ENCODE results near the gene LENG1. TPM values are rescaled to one million over a fixed set of nuclear protein-coding genes. Genes with fewer than 3 reads are reported as not detected.

The LENG1 gene
- polyA plus RNA-seq, 1 donor from 2014 or later = 17.0 TPM

DNA sequence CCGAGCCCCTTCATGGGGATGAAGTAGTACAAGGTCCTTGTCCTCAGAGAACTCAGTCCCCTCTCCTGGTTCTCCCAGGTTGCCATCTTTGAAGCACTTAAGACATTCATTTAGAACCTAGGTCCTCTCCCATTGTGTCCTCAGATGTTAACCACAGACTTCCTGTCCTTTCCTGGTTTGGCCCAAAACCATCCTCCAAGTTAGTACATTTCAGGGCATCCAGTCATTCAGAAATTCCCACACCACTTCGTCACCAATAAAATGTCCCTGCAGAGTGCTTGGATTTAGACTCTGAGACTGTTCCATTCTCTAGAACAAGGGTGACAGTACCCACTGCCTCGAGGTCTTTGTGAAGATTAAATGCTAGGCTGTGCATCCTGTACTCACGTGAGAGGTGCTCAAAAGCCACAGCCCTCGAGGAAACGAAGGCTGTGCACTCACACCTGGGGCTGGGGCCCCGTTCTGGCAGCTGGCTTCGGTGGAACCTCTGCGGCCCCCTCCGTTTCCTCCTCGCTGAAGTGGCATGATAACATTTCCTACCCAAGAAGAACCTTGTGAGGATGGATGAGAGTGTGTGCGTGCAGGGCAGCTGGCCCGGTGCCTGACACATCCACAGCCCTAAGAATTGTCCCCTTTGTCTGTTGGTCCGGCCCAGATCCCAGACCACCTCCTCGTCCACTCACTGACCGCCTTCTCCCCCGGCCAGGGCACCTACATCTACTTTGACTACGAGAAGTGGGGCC is 4.7 kb downstream of the LENG1 start:
- Histone ChIP-seq H3K9me3 (ENCODE audit: low read length) (no peaks in the 10 kb centered on the region), H3K27ac (ENCODE audit: low read length) (no peak overlapping the region), H3K4me2 (ENCODE audit: low read length) (no peak overlapping the region)

DNA sequence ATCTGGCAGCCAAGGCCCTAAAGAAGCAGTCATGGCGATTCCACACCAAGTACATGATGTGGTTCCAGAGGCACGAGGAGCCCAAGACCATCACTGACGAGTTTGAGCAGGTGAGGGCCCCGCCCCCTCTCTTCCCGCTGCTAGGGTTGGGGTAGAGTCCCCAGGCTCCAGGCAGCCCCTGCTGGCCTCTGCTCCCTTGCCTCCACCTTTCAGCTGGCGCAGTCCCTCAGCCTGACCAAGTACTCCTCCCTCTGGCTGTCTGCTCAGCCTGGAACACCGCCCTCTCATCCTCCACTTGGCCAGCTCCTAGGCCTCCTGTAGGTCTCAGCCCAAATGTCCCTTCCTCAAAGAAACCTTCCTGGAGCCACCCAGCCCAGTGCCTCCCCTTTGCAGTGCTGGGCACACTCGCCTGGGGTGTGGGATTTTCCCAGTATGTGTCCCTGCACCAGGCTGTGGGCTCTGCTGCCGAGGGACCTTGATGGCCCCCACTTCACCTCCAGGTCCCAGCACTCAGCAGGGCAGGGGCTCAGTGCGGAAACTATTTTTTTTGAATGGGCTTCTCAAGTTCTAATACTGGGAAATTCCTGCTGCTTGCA is 5.7 kb downstream of the LENG1 start:
- Histone ChIP-seq H2AFZ (ENCODE audit: low read depth, low read length) (no peak overlapping the region), H3K9me2 (ENCODE audit: insufficient read depth, low read length) (no peaks in the 10 kb centered on the region), H3K27ac (ENCODE audit: low read length) (no peak overlapping the region), H3K9me3 (ENCODE audit: low read length) (no peaks in the 10 kb centered on the region), H3K36me3 (ENCODE audit: insufficient read depth, low read length) (no peaks in the 10 kb centered on the region), H3K4me3 (ENCODE audit: low read length) (no peak overlapping the region), H3K79me2 (replicated peaks; ENCODE audit: insufficient read depth, low read length) (peaks cover 6% of the 10 kb centered on the region), H3K9ac (ENCODE audit: low read length) (no peak overlapping the region), H3K27me3 (ENCODE audit: insufficient read depth, low read depth, low read length) (no peaks in the 10 kb centered on the region), H3F3A (ENCODE audit: insufficient read depth, low read length, poor library complexity, severe bottlenecking) (no peaks in the 10 kb centered on the region), H4K20me1 (ENCODE audit: insufficient read depth) (no peaks in the 10 kb centered on the region), H3K4me2 (ENCODE audit: low read length) (no peak overlapping the region)
- TF ChIP-seq, protein P1, sequence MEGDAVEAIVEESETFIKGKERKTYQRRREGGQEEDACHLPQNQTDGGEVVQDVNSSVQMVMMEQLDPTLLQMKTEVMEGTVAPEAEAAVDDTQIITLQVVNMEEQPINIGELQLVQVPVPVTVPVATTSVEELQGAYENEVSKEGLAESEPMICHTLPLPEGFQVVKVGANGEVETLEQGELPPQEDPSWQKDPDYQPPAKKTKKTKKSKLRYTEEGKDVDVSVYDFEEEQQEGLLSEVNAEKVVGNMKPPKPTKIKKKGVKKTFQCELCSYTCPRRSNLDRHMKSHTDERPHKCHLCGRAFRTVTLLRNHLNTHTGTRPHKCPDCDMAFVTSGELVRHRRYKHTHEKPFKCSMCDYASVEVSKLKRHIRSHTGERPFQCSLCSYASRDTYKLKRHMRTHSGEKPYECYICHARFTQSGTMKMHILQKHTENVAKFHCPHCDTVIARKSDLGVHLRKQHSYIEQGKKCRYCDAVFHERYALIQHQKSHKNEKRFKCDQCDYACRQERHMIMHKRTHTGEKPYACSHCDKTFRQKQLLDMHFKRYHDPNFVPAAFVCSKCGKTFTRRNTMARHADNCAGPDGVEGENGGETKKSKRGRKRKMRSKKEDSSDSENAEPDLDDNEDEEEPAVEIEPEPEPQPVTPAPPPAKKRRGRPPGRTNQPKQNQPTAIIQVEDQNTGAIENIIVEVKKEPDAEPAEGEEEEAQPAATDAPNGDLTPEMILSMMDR (IDR thresholded peaks at IDR 0.05; ENCODE audit: poor library complexity, severe bottlenecking) = no peak
- TF ChIP-seq TAF1 (IDR thresholded peaks at IDR 0.05; ENCODE audit: low read depth) = no peak
- no peak for TF ChIP-seq POLR2AphosphoS5 (IDR thresholded peaks at IDR 0.05)
- TF ChIP-seq, protein P2, sequence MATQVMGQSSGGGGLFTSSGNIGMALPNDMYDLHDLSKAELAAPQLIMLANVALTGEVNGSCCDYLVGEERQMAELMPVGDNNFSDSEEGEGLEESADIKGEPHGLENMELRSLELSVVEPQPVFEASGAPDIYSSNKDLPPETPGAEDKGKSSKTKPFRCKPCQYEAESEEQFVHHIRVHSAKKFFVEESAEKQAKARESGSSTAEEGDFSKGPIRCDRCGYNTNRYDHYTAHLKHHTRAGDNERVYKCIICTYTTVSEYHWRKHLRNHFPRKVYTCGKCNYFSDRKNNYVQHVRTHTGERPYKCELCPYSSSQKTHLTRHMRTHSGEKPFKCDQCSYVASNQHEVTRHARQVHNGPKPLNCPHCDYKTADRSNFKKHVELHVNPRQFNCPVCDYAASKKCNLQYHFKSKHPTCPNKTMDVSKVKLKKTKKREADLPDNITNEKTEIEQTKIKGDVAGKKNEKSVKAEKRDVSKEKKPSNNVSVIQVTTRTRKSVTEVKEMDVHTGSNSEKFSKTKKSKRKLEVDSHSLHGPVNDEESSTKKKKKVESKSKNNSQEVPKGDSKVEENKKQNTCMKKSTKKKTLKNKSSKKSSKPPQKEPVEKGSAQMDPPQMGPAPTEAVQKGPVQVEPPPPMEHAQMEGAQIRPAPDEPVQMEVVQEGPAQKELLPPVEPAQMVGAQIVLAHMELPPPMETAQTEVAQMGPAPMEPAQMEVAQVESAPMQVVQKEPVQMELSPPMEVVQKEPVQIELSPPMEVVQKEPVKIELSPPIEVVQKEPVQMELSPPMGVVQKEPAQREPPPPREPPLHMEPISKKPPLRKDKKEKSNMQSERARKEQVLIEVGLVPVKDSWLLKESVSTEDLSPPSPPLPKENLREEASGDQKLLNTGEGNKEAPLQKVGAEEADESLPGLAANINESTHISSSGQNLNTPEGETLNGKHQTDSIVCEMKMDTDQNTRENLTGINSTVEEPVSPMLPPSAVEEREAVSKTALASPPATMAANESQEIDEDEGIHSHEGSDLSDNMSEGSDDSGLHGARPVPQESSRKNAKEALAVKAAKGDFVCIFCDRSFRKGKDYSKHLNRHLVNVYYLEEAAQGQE (IDR thresholded peaks at IDR 0.05; ENCODE audit: borderline replicate concordance) = no peak
- TF ChIP-seq MXI1 (conservative IDR thresholded peaks at IDR 0.05; ENCODE audit: poor library complexity, severe bottlenecking) = no peak
- no peak for TF ChIP-seq SMC3 (conservative IDR thresholded peaks at IDR 0.05; ENCODE audit: poor library complexity)
- TF ChIP-seq EP300 (conservative IDR thresholded peaks at IDR 0.05; ENCODE audit: poor library complexity, severe bottlenecking) = no peak
- TF ChIP-seq RAD21 (conservative IDR thresholded peaks at IDR 0.05) = no peak
- no peak for TF ChIP-seq EZH2 (IDR thresholded peaks at IDR 0.05; ENCODE audit: borderline replicate concordance, insufficient read depth, low read length, poor library complexity, severe bottlenecking)

More for the DNA sequence above, 4.7 kb downstream of the LENG1 start:
- TF ChIP-seq EZH2 (IDR thresholded peaks at IDR 0.05; ENCODE audit: borderline replicate concordance, insufficient read depth, low read length, poor library complexity, severe bottlenecking) = no peak
- TF ChIP-seq, protein P2 (IDR thresholded peaks at IDR 0.05; ENCODE audit: borderline replicate concordance) = no peak
- no peak for TF ChIP-seq POLR2AphosphoS5 (IDR thresholded peaks at IDR 0.05)
- no peak for TF ChIP-seq EP300 (conservative IDR thresholded peaks at IDR 0.05; ENCODE audit: poor library complexity, severe bottlenecking)
- TF ChIP-seq TAF1 (IDR thresholded peaks at IDR 0.05; ENCODE audit: low read depth) = no peak
- TF ChIP-seq SMC3 (conservative IDR thresholded peaks at IDR 0.05; ENCODE audit: poor library complexity) = no peak
- no peak for TF ChIP-seq MXI1 (conservative IDR thresholded peaks at IDR 0.05; ENCODE audit: poor library complexity, severe bottlenecking)
- TF ChIP-seq, protein P1 (IDR thresholded peaks at IDR 0.05; ENCODE audit: poor library complexity, severe bottlenecking) = no peak
- H3K27me3 ChIP-seq (ENCODE audit: insufficient read depth, low read depth, low read length) = no peaks in the 10 kb centered on the region
- H3K9me2 ChIP-seq (ENCODE audit: insufficient read depth, low read length) = no peaks in the 10 kb centered on the region
- no peak overlapping the region for H2AFZ ChIP-seq (ENCODE audit: low read depth, low read length)
- no peaks in the 10 kb centered on the region for H3F3A ChIP-seq (ENCODE audit: insufficient read depth, low read length, poor library complexity, severe bottlenecking)
- H3K79me2 ChIP-seq (replicated peaks; ENCODE audit: insufficient read depth, low read length) = peaks cover 9% of the 10 kb centered on the region
- no peak overlapping the region for H3K4me3 ChIP-seq (ENCODE audit: low read length)
- H3K36me3 ChIP-seq (ENCODE audit: insufficient read depth, low read length) = no peaks in the 10 kb centered on the region
- H3K9ac ChIP-seq (ENCODE audit: low read length) = no peak overlapping the region
- H4K20me1 ChIP-seq (ENCODE audit: insufficient read depth) = no peaks in the 10 kb centered on the region

Measured in neural cell (in vitro differentiated cells).